GM12878 (cell line): ENCODE measurements around the gene SPTA1. TPM values are rescaled to one million over a fixed set of nuclear protein-coding genes. Genes with fewer than 3 reads are reported as not detected.

ENCODE experiments used
- ATAC-seq: fragments of 200-7000 bp; cut with Tn5 transposase; 3 replicates; pipeline ENCODE4 v1.9.1; 2020; ENCODE audit warnings: mild to moderate bottlenecking, moderate library complexity
- BruUV-seq: library from RNA; stranded (reverse); fragments of 400-500 nt; replicated peaks from 2 replicates; lab custom pipeline; 2021; lab: Mats Ljungman, UMichigan
- CTCF ChIA-PET: fragments of 300-600 bp; sonication (Branson Sonifier 250); formaldehyde crosslinking; extraction: SDS; loops from one replicate; lab custom pipeline; 2021; ENCODE audit warnings: inconsistent platforms; lab: Yijun Ruan, JAX
- POLR2A ChIA-PET: fragments of 350-600 bp; formaldehyde crosslinking; extraction: SDS; loops from one replicate; lab custom pipeline; 2021; ENCODE audit warnings: inconsistent platforms; lab: Charles Lee
- RAD21 ChIA-PET: fragments of 300-600 bp; sonication (Branson Sonifier 250); formaldehyde crosslinking; loops from one replicate; lab custom pipeline; 2023; ENCODE audit warnings: antibody characterized with exemption; ENCODE audit not compliant: unreplicated experiment; lab: Charles Lee
- SMC1A ChIA-PET: fragments of 300-600 bp; sonication (Branson Sonifier 250); formaldehyde crosslinking; loops from one replicate; lab custom pipeline; 2023; ENCODE audit not compliant: unreplicated experiment, uncharacterized antibody; lab: Charles Lee
- DNase-seq: peaks from one replicate; pipeline ENCODE4 v3.0.0-alpha.2; 2011; ENCODE audit warnings: low read depth, low spot score
- FAIRE-seq: peaks from 3 replicates; lab custom pipeline; 2011; peaks lifted over from hg19 to GRCh38; lab: Jason Lieb, UNC
- H2AFZ ChIP-seq: 2 replicates; pipeline ENCODE4 v1.6.0; 2011; ENCODE audit warnings: low read depth, low read length, control low read depth; ENCODE audit not compliant: control insufficient read depth
- H3K27ac ChIP-seq: 2 replicates; pipeline ENCODE4 v1.5.1; 2011; ENCODE audit warnings: control low read depth; ENCODE audit not compliant: control insufficient read depth, insufficient read depth
- H3K27me3 ChIP-seq, 2 experiments: replicated peaks in 1 of 2; 2 replicates each; pipeline versions ENCODE4 v1.6.0 to v1.6.1; 2011; ENCODE audit warnings: low read length in 1 of 2; ENCODE audit not compliant: control insufficient read depth in 2 of 2, insufficient read depth in 2 of 2
- H3K36me3 ChIP-seq, 2 experiments: 2 replicates each; pipeline ENCODE4 v1.5.1; 2011; ENCODE audit warnings: low read length in 1 of 2; ENCODE audit not compliant: control insufficient read depth in 2 of 2, insufficient read depth in 2 of 2
- H3K4me1 ChIP-seq: 2 replicates; pipeline ENCODE4 v1.6.1; 2011; ENCODE audit warnings: mild to moderate bottlenecking, low read length, moderate library complexity, mixed read lengths; ENCODE audit not compliant: control insufficient read depth, insufficient read depth
- H3K4me2 ChIP-seq: 2 replicates; pipeline ENCODE4 v1.6.0; 2011; ENCODE audit warnings: control low read depth; ENCODE audit not compliant: control insufficient read depth, insufficient read depth
- H3K4me3 ChIP-seq: fragments of 200-600 bp; sonication (generic); 2 replicates; pipeline ENCODE4 v1.5.1; 2016
- H3K79me2 ChIP-seq: 2 replicates; pipeline ENCODE4 v1.6.0; 2011; ENCODE audit warnings: low read length; ENCODE audit not compliant: control insufficient read depth, insufficient read depth
- H3K9ac ChIP-seq: 2 replicates; pipeline ENCODE4 v1.8.0; 2011; ENCODE audit warnings: low read length, control low read depth, mixed read lengths; ENCODE audit not compliant: control insufficient read depth, insufficient read depth
- H3K9me3 ChIP-seq: replicated peaks from 3 replicates; pipeline ENCODE4 v1.5.1; 2011; ENCODE audit warnings: mild to moderate bottlenecking, low read length; ENCODE audit not compliant: control insufficient read depth, insufficient read depth
- H4K20me1 ChIP-seq: 2 replicates; pipeline ENCODE4 v1.6.0; 2011; ENCODE audit not compliant: control insufficient read depth, insufficient read depth
- RCOR1 ChIP-seq: conservative IDR thresholded peaks from 2 replicates; pipeline ENCODE4 v1.6.1; 2012; ENCODE audit warnings: low read depth, low read length, improper control_type of control experiment
- REST ChIP-seq: IDR thresholded peaks from 2 replicates; pipeline ENCODE4 v1.6.1; 2012; ENCODE audit warnings: mild to moderate bottlenecking, low read depth, low read length
- ZZZ3 ChIP-seq: IDR thresholded peaks from 2 replicates; pipeline ENCODE4 v1.6.1; 2011; ENCODE audit warnings: low read depth; ENCODE audit not compliant: control insufficient read depth, insufficient read length
- WGBS: methylation state at CpG from one replicate; pipeline ENCODE4 v1.1.6; 2016; ENCODE audit warnings: low lambda C conversion rate; ENCODE audit not compliant: insufficient replicate concordance, insufficient coverage; ENCODE audit errors: missing lambda C conversion rate; 5-methylcytosine and 5-hydroxymethylcytosine counted together
- in situ Hi-C: fragments of 300-500 bp; cut with MboI; formaldehyde crosslinking; loops from 9 replicates; pipeline ENCODE4 v1.14.3; 2018; ENCODE audit warnings: mixed read lengths
- intact Hi-C: fragments of 100-400 bp; cut with micrococcal nuclease; formaldehyde crosslinking; loops from one replicate; pipeline ENCODE4 v1.14.2; 2022; ENCODE audit not compliant: unreplicated experiment
- polyA plus RNA-seq, 11 experiments: library from polyadenylated mRNA; depleted of rRNA in 4 of 11; unstranded in 6 of 11; stranded (reverse) in 5 of 11; fragments of >200 nt; fragmentation: Nextera tagmentation in 4 of 11; fragmentation: Illumina TruSeq in 1 of 11; extraction: Ambion mirVana in 4 of 11; extraction: Trizol in 1 of 11; gene quantifications; 1 replicate in 1 of 11; 2 replicates in 10 of 11; pipeline versions ENCODE4 v1.2.1 to v1.2.3, GENCODE V29; 2011 to 2016; ENCODE audit warnings: inconsistent platforms in 2 of 11, missing spikeins in 2 of 11, low read depth in 1 of 11
- total RNA-seq, 4 experiments: library from RNA; depleted of rRNA in 3 of 4; stranded (reverse); fragments of >200 nt in 3 of 4; fragmentation: Illumina TruSeq in 1 of 4; extraction: Trizol in 1 of 4; gene quantifications; 2 replicates each; pipeline versions ENCODE4 v1.2.1 to v1.2.3, GENCODE V29; 2013 to 2021

SPTA1 gene
- total and polyA plus RNA-seq, 10 of the 15 experiments (the other 5 are each of a cell fraction or from before 2014, with no cell fraction given), result under 0.01 to 0.21 (median 0.12) TPM; not detected in 5

GRCh38 chr1:158666037-158666436 is 20.5 kb downstream of the SPTA1 start (continued):
- TF ChIP-seq REST, result no peak

GRCh38 chr1:158654571-158654970 is 31.9 kb downstream of the SPTA1 start:
- H3K4me2 ChIP-seq, result no peak overlapping the region

More at GRCh38 chr1:158654571-158654970, 31.9 kb downstream of the SPTA1 start:
- Histone ChIP-seq H3K27me3 (no peaks in the 10 kb centered on the region), H3K4me1 (no peaks in the 10 kb centered on the region), H3K4me3 (no peak overlapping the region), H3K9ac (no peak overlapping the region), H3K9me3 (no peaks in the 10 kb centered on the region), H4K20me1 (no peaks in the 10 kb centered on the region), H3K79me2 (no peaks in the 10 kb centered on the region), H2AFZ (no peak overlapping the region), H3K27ac (no peak overlapping the region), H3K36me3 (no peaks in the 10 kb centered on the region)
- ChIA-PET CTCF (no interaction called here), SMC1A (no interaction called here), POLR2A (no interaction called here), RAD21 (no interaction called here)
- in situ Hi-C loops, result no loop called here
- no peak for DNase-seq
- ATAC-seq, result no peak
- 29% methylated on average over 6 of the region's 6 CpGs for WGBS
- TF ChIP-seq RCOR1, result no peak
- no peak for TF ChIP-seq ZZZ3
- intact Hi-C loops, result loop anchor here (10.0 kb wide), 1 partner anchor 340 kb away; no protein-coding TSS in a partner anchor
- FAIRE-seq, result no peak
- no TSS peak for BruUV-seq
